ENCODE data around the gene PTPRM.

GRCh38 chr18:7990670-7991069 is 423.6 kb downstream of the PTPRM start:
- no peak for TF ChIP-seq BHLHE40 (IDR thresholded peaks at IDR 0.05; ENCODE audit: low read depth, low read length)
- TF ChIP-seq CTCF (conservative IDR thresholded peaks at IDR 0.05; ENCODE audit: low read depth, low read length), result no peak
- TF ChIP-seq POLR2A (IDR thresholded peaks at IDR 0.05; ENCODE audit: low read depth, low read length), result no peak
- TF ChIP-seq MAFK (IDR thresholded peaks at IDR 0.05; ENCODE audit: low read depth, low read length), result no peak
